OCI-LY1 (cell line): ENCODE measurements around the gene EXD3.

Source experiments
- H2AFZ ChIP-seq: fragments of 200-600 bp; sonication (generic), shearing (Covaris generic); 2 replicates; pipeline ENCODE4 v1.6.0; 2014; ENCODE audit warnings: antibody characterized with exemption, mild to moderate bottlenecking, low read length
- H3F3A ChIP-seq: fragments of 200-600 bp; sonication (generic), shearing (Covaris generic); 2 replicates; pipeline ENCODE4 v1.6.0; 2014; ENCODE audit warnings: mild to moderate bottlenecking, antibody characterized with exemption, low read length, moderate library complexity; ENCODE audit not compliant: insufficient read depth
- H3K27ac ChIP-seq: fragments of 200-600 bp; sonication (generic); 2 replicates; pipeline ENCODE4 v1.5.1; 2014; ENCODE audit warnings: low read length, mixed run types, mild to moderate bottlenecking, low read depth; ENCODE audit not compliant: poor library complexity, severe bottlenecking
- H3K27me3 ChIP-seq: fragments of 200-600 bp; sonication (generic); 2 replicates; pipeline ENCODE4 v1.6.0; 2014; ENCODE audit warnings: antibody characterized with exemption, mild to moderate bottlenecking, low read length, moderate library complexity; ENCODE audit not compliant: insufficient read depth
- H3K36me3 ChIP-seq: fragments of 200-600 bp; sonication (generic); 2 replicates; pipeline ENCODE4 v1.6.1; 2014; ENCODE audit warnings: mild to moderate bottlenecking, antibody characterized with exemption, low read length, moderate library complexity, mixed read lengths; ENCODE audit not compliant: insufficient read depth
- H3K4me1 ChIP-seq: fragments of 200-600 bp; sonication (generic); 2 replicates; pipeline ENCODE4 v1.5.1; 2014; ENCODE audit warnings: mild to moderate bottlenecking, low read length, moderate library complexity; ENCODE audit not compliant: insufficient read depth, severe bottlenecking
- H3K4me2 ChIP-seq: fragments of 200-600 bp; sonication (generic), shearing (Covaris generic); 2 replicates; pipeline ENCODE4 v1.6.1; 2014; ENCODE audit warnings: low read length
- H3K4me3 ChIP-seq: fragments of 200-600 bp; sonication (generic); 2 replicates; pipeline ENCODE4 v1.5.1; 2014; ENCODE audit warnings: low read length, low read depth, mild to moderate bottlenecking, mixed read lengths; ENCODE audit not compliant: poor library complexity, severe bottlenecking
- H3K79me2 ChIP-seq: fragments of 200-600 bp; shearing (Covaris generic); 2 replicates; pipeline ENCODE4 v1.6.1; 2016; ENCODE audit warnings: mixed run types, low read length, mixed read lengths; ENCODE audit not compliant: insufficient read depth
- H3K9ac ChIP-seq: fragments of 200-600 bp; sonication (generic), shearing (Covaris generic); 2 replicates; pipeline ENCODE4 v1.6.1; 2014; ENCODE audit warnings: mild to moderate bottlenecking, low read length, mixed read lengths
- H3K9me2 ChIP-seq: fragments of 200-600 bp; sonication (generic), shearing (Covaris generic); 2 replicates; pipeline ENCODE4 v1.6.1; 2014; ENCODE audit warnings: low read depth, mild to moderate bottlenecking, low read length, mixed read lengths
- H3K9me3 ChIP-seq: fragments of 200-600 bp; shearing (Covaris generic); 2 replicates; pipeline ENCODE4 v1.6.1; 2014; ENCODE audit warnings: low read length, mixed read lengths
- H4K20me1 ChIP-seq: fragments of 200-600 bp; sonication (generic), shearing (Covaris generic); 2 replicates; pipeline ENCODE4 v1.6.0; 2016; ENCODE audit warnings: mild to moderate bottlenecking, low read length; ENCODE audit not compliant: insufficient read depth
- CTCF ChIP-seq: fragments of 200-600 bp; sonication (generic), shearing (Covaris generic); IDR thresholded peaks from 2 replicates; pipeline ENCODE4 v1.5.1; 2017; ENCODE audit warnings: mild to moderate bottlenecking, antibody characterized with exemption, low read length, moderate library complexity, mixed read lengths
- EZH2 ChIP-seq: fragments of 200-600 bp; sonication (generic), shearing (Covaris generic); IDR thresholded peaks from 2 replicates; pipeline ENCODE4 v1.8.0; 2017; ENCODE audit warnings: borderline replicate concordance, mixed run types, mild to moderate bottlenecking, antibody characterized with exemption, low read length, moderate library complexity, mixed read lengths

Gene EXD3

GRCh38 chr9:137397675-137398423 is 25.1 kb downstream of the EXD3 start:
- Histone ChIP-seq H4K20me1 (no peaks in the 10 kb centered on the region), H3K79me2 (no peaks in the 10 kb centered on the region), H3K36me3 (no peaks in the 10 kb centered on the region), H3K9me2 (no peaks in the 10 kb centered on the region), H3K9ac (no peak overlapping the region), H3K9me3 (no peaks in the 10 kb centered on the region), H3K4me3 (no peak overlapping the region), H3K27me3 (no peaks in the 10 kb centered on the region; the same call in 1 of the 2 replicates), H3K27ac (no peak overlapping the region), H3K4me2 (no peak overlapping the region), H3K4me1 (no peaks in the 10 kb centered on the region), H2AFZ (no peak overlapping the region), H3F3A (no peaks in the 10 kb centered on the region)
- TF ChIP-seq EZH2: no peak
- no peak for TF ChIP-seq CTCF

- Histone ChIP-seq H3K9me3 (no peaks in the 10 kb centered on the region), H3K9ac (no peak overlapping the region), H3F3A (no peaks in the 10 kb centered on the region), H3K27me3 (no peaks in the 10 kb centered on the region), H4K20me1 (no peaks in the 10 kb centered on the region), H3K36me3 (no peaks in the 10 kb centered on the region), H3K27ac (no peak overlapping the region), H3K4me3 (no peak overlapping the region), H3K9me2 (no peaks in the 10 kb centered on the region), H3K4me1 (no peaks in the 10 kb centered on the region), H3K79me2 (no peaks in the 10 kb centered on the region), H2AFZ (no peak overlapping the region), H3K4me2 (no peak overlapping the region)
- TF ChIP-seq EZH2 (no peak), CTCF (no peak)
These were observed 26.2 kb downstream of the EXD3 start for GRCh38 chr9:137396634-137397367.

GRCh38 chr9:137396227-137396626 is 26.7 kb downstream of the EXD3 start:
- Histone ChIP-seq H3K27ac (no peak overlapping the region), H3K4me3 (no peak overlapping the region), H3K27me3 (no peaks in the 10 kb centered on the region), H3K9ac (no peak overlapping the region), H4K20me1 (no peaks in the 10 kb centered on the region), H3F3A (no peaks in the 10 kb centered on the region), H3K9me3 (no peaks in the 10 kb centered on the region), H3K79me2 (no peaks in the 10 kb centered on the region), H3K4me2 (no peak overlapping the region), H3K9me2 (no peaks in the 10 kb centered on the region), H3K4me1 (no peaks in the 10 kb centered on the region), H2AFZ (no peak overlapping the region), H3K36me3 (no peaks in the 10 kb centered on the region)
- no peak for TF ChIP-seq CTCF
- TF ChIP-seq EZH2: no peak
